HG03469 (cell line): ENCODE measurements around the gene ICAM1.

Experiments used
- ATAC-seq: cut with Tn5 transposase; IDR thresholded peaks from one replicate; pipeline ENCODE4 v1.9.1; 2021; ENCODE audit warnings: mild to moderate bottlenecking, moderate library complexity, moderate number of reproducible peaks; ENCODE audit not compliant: unreplicated experiment

The ICAM1 gene

DNA sequence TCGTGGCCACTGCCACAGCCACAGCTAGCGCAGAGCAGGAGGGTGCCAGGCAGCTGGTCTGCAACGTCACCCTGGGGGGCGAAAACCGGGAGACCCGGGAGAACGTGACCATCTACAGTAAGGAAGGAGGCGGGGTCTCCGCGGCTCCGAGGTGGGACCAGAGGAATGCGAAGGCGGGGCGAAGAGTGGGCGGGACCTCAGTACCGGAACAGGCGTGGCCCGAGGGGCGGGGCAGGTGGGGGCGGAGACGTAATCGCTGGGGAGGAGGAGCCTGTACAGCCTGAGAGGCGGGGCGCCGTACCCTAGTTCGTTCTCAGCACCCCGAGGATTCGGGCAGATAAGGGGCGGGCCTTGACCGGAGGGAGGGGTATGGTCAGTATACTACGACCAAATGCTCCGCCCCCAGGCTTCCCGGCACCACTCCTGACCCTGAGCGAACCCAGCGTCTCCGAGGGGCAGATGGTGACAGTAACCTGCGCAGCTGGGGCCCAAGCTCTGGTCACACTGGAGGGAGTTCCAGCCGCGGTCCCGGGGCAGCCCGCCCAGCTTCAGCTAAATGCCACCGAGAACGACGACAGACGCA lies 21.4 kb downstream of the ICAM1 start:
- no peak for ATAC-seq

DNA sequence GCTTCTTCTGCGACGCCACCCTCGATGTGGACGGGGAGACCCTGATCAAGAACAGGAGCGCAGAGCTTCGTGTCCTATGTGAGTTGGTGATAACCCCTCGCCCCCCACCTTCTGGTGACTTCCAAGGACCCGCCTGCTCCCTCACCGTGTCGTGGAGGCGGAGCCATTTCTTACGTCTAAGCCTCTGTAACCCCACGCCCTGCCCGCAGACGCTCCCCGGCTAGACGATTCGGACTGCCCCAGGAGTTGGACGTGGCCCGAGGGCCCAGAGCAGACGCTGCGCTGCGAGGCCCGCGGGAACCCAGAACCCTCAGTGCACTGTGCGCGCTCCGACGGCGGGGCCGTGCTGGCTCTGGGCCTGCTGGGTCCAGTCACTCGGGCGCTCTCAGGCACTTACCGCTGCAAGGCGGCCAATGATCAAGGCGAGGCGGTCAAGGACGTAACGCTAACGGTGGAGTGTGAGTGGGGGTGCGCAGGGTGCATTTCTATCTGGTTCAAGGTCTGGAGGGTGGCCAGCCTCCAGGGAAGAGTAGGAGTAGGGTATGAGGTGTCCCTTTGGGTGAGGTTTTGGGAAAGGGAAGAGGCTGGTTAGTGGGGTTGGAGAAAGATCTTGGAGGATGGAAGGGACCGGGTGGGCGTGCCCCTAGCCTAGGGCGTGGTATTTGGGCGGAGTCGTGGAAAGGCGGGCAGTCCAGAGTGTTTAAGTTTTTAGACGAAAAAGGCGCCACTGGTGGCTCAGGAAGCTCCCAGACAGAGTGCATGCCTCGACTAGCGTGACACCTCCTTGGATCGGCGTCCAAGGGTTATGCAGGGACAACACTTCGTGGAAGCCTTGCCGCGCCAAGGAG lies 22.1 kb downstream of the ICAM1 start:
- ATAC-seq: no peak

DNA sequence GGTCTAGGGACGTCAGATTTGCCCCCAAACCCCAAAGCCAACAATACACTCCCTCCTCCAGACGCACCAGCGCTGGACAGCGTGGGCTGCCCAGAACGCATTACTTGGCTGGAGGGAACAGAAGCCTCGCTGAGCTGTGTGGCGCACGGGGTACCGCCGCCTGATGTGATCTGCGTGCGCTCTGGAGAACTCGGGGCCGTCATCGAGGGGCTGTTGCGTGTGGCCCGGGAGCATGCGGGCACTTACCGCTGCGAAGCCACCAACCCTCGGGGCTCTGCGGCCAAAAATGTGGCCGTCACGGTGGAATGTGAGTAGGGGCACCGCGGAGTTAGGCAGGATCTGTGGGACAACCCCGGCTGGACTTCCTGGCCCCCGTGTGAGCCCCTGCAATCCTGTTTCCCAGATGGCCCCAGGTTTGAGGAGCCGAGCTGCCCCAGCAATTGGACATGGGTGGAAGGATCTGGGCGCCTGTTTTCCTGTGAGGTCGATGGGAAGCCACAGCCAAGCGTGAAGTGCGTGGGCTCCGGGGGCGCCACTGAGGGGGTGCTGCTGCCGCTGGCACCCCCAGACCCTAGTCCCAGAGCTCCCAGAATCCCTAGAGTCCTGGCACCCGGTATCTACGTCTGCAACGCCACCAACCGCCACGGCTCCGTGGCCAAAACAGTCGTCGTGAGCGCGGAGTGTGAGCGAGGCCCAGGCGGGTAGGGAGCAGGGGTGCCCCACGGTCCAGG lies 22.9 kb downstream of the ICAM1 start:
- no peak for ATAC-seq

DNA sequence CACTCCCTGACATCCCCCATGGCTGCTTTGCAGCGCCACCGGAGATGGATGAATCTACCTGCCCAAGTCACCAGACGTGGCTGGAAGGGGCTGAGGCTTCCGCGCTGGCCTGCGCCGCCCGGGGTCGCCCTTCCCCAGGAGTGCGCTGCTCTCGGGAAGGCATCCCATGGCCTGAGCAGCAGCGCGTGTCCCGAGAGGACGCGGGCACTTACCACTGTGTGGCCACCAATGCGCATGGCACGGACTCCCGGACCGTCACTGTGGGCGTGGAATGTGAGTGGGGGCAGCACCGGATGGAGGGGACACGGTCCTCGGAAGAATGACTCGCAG lies 23.4 kb downstream of the ICAM1 start:
- ATAC-seq: no peak

DNA sequence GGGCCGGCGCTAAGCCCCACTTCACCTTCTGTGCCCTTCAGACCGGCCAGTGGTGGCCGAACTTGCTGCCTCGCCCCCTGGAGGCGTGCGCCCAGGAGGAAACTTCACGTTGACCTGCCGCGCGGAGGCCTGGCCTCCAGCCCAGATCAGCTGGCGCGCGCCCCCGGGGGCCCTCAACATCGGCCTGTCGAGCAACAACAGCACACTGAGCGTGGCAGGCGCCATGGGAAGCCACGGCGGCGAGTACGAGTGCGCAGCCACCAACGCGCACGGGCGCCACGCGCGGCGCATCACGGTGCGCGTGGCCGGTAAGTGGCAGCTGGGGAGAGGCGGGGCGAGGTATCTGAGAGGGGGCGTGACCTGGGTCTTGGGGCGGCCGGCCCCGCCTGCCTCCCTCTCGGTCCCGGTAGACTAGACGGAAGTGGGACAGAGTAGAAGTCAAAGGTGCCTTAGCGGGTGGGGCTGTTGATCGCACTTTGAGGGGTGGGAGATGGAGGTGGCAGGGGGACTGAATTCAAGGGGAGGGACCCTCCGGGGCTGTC lies 24.5 kb downstream of the ICAM1 start:
- ATAC-seq: no peak

DNA sequence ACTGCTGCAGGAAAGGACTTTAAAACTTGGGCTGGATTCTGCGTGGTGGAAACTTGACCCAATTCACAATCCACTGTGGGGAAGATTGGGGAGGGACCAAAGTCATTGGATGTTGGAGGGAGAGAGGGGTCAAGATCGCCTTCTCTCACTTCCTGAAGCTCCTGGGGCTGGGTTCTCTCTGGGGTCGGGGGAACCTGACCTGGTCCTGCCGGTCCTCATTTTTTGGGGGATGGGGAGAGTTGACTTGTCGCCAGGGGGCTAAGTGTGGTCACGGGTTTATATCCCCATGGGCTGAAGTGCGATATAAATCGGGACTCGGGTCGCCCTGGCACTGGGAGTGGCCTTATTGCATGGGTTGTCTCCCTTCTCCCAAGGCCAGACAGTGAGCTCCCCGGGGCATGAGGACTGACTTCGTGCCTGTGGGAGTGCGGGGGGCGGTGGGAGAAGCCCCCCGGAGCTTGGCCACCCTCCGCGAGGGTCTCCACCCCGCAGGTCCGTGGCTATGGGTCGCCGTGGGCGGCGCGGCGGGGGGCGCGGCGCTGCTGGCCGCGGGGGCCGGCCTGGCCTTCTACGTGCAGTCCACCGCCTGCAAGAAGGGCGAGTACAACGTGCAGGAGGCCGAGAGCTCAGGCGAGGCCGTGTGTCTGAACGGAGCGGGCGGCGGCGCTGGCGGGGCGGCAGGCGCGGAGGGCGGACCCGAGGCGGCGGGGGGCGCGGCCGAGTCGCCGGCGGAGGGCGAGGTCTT lies 25.1 kb downstream of the ICAM1 start:
- ATAC-seq: no peak

DNA sequence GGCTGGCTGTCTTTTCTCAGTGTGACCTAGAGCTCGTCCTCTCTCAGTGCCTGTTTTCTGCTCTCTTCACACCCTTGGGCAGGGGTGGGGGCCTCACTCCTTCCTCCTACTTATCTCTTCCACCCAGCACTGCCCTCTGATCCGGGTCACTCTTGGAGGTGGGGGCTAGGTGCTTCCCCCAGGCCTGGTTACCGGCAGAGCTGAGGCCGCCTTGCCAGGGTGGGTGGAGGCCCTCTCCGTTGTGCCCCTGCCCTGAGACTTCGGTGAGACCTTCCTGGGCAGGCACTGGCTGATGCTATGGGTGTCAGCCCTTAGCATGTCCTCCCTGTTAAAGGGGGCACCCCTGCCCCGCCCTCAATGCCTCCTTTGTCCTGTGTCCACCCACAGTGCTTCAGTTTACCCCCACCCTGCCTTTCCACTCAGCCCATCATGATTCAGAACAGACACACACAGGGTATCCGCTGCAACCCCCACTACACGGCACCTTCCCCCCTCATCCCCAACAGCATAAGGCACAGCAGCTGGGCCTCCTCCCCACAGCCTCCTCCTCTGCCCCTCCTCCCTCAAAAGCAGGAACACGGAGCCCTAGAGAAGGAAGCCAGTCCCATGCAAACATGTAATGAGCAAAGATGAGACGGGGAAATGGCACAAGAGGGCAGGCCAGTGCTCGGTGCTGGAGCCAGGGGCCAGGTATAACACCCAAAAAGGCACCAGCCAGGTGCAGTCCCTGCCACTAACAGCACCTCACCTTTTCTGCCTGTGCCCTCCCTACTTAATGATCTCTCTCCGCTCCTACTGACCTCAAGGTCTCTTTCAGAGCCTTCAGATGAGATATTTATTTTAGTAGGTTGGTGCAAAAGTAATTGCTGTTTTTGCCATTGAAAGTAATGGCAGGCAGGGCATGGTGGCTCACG lies 28.9 kb downstream of the ICAM1 start:
- no peak for ATAC-seq

DNA sequence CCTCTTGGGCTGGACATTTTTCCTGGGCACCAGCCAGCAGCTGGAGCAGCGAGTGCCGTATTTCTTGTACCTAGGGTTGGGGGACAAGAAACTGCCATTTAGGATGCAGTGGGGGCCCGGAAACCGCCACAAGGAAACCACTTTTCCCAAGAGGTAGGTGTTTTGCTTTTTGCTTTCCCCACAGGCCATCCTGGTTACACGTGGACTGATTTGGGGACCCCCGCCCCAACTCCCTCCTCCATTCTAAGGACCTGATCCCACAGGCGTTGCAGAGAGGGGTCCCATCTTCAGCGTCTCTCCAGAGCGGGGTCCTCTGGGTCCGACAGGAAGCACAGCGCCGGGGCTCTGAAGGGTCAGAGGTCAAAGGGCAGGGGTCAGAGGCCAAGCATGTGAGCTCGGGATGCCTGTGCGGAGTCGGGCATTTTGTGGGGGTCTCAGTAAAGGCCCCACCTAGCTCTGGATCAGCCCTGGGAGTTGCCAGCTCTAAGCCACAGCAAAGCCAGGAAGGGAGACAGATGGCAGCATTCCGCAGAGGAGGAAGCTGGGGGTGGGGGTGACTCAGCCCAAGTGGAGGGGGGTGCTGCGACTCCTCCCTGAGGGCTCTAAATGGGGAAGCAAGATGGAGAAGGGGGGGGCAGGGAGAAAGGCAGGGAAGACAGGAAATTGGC lies 34.4 kb downstream of the ICAM1 start:
- ATAC-seq: no peak

DNA sequence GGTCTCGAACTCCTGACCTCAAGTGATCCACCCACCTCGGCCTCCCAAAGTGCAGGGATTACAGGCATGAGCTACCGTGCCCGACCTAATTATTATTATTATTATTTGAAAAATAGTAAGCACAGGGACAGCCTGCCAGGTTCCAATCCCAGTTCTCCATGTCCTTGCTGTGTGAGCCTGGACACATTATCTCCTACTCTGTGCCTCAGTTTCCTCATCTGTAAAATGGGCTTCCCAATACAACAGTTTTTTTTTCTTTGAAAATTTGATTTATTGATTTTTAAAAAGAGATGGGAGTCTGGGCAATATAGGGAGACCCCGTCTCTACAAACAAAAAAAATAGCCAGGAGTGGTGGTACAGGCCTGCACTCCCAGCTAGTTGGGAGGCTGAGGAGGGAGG lies 35.4 kb downstream of the ICAM1 start:
- no peak for ATAC-seq

DNA sequence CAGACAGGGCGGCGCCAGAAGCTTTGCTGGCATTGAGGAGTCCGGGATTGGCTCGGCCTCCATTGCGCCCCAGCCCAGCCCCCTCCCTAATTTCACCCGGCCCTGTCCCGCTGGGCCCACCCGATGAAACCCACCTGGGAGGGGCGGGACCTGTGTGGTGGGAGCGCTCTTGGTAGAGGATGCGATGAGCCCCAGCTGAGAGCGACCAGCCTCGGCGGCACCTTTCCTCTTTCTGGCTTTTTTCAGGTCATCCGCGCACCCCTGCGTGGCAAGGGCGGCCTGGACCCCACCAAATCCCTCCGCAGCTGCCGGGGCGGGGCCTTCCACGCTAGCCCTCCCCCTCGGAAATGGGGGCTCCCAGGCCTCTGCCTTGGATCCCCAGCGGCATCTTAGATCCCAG lies 38.5 kb downstream of the ICAM1 start, which contains the start of gene ZGLP1:
Gene ZGLP1 (minus strand): TSS at position 393 of the 400 bp plus-strand sequence.
- ATAC-seq: no peak

DNA sequence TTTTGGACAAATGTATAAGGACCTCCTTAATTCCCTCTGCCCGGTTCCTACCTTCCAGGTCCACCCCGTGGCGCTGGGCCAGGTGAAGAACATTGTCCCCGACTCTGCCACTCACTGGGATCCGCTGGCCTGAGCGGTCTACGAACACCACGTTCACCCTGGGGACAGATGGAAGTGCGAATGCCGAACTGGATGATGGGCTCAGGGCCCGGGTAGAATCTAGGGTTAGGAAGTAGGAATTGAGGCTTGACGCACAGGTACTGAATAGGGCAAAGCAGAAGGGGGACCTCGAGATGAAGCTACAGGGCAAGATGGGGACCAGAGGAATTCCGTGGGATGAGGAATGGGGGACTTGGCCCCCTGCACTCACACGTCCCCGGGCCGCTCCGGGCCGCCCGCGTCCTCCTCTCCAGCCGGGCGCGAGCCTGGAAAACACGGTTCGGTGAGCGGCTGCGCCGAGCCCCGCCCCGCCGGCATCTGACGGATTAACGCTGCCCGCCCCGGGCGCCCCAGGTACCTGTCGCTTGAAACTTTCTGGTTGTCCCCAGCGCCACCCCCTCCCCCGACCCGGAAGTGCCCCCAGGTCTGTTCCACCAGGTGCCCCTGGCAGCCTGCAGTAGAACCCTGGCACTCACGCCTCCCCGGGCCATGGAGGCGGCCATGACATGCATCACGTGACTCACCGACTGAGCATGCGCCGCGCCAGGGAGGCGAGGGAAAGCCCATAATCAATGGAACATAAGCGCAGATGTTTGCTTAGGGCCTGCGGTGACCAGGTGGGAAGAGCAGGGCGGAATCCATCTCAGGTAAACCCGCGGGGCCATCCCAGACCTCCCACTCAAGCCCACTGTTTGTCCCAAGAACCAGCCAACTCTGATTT lies 44.7 kb downstream of the ICAM1 start, which contains the start of gene FDX2:
Gene FDX2 (minus strand): TSS at position 681 of the 880 bp plus-strand sequence. CDS start 19 bp downstream, at position 662.
- no peak for ATAC-seq

DNA sequence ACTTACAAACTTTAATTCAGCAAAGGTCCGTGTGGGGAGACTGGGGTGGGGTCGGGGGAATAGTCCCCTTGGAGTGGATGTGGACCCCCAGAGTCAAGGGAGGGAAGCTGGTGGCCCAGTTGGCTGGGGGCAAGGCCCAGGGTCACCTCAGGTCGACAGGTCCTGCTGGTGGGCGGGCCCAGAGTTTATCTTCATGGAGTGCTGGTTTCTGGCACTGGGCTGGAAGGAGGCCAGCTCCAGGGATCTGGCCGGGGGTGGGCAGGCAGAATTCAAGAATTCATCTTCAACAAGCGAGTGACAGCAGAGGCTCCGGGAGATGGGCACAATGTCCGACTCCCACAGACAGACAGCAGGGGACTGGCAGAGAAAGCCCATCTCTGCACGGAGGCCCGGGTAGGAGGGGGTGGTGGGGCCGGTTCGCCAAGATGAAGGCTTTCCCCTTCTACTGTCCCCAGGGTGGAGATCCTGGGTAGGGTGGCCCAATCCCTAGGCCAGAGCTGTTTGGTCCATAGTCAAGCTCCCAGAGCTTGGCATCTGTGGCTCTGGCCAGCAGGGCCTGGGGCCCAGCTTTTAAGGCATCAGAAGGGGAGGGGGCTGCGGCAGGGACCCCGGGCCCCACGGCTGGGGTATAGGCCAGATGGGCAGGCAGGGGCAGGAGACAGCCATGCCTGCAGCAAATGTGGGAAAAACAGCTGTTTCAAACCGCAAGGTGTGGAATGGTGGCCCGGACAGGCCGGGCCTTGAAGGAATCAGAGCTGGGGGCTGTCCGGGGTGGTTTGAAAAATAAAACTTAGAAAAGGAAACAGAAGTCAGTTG lies 45.5 kb downstream of the ICAM1 start:
- ATAC-seq: no peak

DNA sequence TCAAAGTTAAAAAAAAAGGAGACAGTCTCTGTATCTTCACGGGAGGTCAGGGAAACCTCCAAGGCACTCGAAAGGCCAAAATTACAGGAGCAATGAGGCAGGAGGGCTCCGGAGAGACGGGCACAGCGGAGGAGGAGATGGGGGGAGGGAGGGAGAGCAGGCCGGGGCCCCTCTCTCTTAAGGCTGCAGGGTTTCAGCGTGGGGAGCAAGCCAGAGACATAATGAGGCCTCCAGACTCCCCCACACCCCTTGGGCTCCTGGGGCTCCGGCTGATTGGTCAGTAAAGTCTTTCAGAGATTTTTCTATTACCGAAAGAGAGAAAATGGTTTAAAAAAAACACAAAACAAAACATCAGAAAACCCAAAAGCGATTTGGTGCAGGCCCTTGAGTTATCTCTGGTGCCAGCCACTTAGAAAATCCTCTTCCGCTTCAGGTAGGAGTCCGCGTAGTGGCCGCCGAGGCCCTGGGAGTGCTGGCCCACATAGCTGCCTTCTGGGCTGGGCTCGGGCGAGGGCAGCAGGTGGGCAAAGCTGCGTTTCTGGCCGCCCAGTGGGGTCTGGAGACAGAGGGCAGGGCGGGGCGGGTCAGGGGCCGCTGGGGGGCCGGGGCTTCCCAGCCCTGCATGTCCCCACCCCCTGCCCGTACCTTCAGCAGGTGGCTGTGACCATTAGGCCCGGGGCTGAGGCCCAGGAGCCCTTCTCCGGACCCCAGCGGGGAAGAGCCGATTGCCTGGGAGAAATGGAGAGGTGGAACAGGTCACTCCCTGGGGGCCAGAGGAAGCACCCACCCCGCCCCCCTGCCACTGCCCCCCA lies 46.3 kb downstream of the ICAM1 start:
- no peak for ATAC-seq

DNA sequence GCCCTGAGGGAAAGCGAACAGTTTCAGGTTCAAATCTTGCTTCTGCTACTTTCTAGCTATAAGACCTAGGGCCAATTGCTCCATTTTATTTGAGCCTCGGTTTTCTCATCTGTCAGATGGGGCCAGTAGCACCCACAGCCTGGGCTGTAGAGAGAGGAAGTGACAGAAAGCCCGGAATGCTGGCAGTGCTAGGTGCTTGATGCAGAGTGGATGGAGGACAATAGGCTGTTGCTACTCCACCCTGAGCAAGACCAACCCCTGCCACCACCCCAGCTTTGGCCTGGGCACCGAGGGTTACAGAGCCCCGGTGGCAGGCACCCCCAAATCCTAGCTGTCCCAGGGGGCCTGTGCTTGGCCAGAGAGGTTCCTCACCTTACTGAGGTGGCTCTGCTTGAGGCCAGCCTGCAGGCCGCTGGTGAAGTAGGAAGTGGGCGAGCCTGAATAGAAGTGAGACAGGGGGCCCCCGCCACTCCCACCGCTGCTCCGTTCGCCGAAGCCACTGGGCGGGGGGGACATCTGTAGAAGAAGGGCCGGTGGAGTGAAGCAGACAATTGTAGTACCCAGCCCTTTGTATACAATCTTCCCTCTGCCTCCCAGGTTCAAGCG lies 47.0 kb downstream of the ICAM1 start:
- no peak for ATAC-seq

DNA sequence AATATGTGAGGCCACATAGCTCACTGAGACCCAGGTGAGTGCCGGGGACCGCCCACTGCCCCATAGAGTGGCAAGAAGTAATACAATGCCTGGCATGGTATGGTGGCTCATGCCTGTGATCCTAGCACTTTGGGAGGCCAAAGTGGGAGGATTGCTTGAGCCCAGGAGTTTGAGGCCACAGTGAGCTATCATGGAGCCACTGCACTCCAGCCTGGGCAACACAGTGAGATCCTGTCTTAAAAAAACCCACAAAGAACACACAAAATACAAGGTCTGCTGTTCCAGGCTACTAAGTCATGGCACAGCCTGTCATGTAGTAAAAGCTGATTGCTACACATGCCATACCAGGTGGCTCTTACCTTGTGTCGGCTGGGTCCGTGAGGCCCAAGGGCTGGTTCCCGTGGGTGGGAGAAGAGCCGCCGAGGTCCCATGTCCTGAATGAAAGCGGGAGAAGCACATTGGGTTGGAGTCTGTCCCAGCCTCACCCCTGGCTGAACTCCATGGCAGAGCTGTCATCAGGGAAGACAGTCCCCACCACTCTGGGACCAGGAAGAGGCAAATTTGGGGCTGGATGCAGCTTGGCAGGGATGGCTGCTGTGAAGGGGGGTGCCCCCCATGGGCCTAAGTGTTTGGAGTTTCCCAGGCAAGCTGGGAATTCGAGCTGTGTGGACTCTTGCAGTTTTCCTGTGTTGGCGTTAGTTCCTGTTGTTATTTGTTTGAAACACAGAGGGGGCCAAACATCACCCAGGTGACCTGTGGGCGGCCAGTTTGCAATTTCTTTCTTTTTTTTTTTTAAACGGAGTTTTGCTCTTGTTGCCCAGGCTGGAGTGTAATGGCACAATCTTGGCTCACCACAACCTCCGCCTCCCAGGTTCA lies 48.1 kb downstream of the ICAM1 start:
- no peak for ATAC-seq
